ENCODE results near the gene SLC22A1.
"Not testable (repeated sequence)": the region's sequence is repeated elsewhere in the genome, so short reads cannot be mapped to it uniquely, and the experiment has no call there.

The SLC22A1 gene

GRCh38 chr6:160095146-160095845 is 26.3 kb upstream of the SLC22A1 start:
- no peak for DNase-seq

- no peak for DNase-seq
These were observed 20.1 kb upstream of the SLC22A1 start for GRCh38 chr6:160101277-160102205.

- DNase-seq: no peak
These were observed 19.2 kb upstream of the SLC22A1 start for GRCh38 chr6:160102399-160102798.

- no peak for DNase-seq
These were observed 18.4 kb upstream of the SLC22A1 start for GRCh38 chr6:160102956-160103824.

GRCh38 chr6:160103825-160104100 is 17.9 kb upstream of the SLC22A1 start:
- DNase-seq: no peak

GRCh38 chr6:160104821-160105517 is 16.6 kb upstream of the SLC22A1 start:
- DNase-seq: no peak

GRCh38 chr6:160106010-160106409 is 15.6 kb upstream of the SLC22A1 start:
- no peak for DNase-seq

- no peak for DNase-seq
These were observed 14.9 kb upstream of the SLC22A1 start for GRCh38 chr6:160106701-160107100.

- no peak for DNase-seq
These were observed 13.5 kb upstream of the SLC22A1 start for GRCh38 chr6:160108077-160108476.

- no peak for DNase-seq
These were observed 11.0 kb upstream of the SLC22A1 start for GRCh38 chr6:160110586-160111123.

GRCh38 chr6:160111806-160112205 is 9.8 kb upstream of the SLC22A1 start:
- DNase-seq: no peak

- no peak for DNase-seq
These were observed 8.9 kb upstream of the SLC22A1 start for GRCh38 chr6:160112628-160113299.

GRCh38 chr6:160114536-160114935 is 7.1 kb upstream of the SLC22A1 start:
- DNase-seq: not testable (repeated sequence)

GRCh38 chr6:160115421-160115820 is 6.2 kb upstream of the SLC22A1 start:
- DNase-seq: no peak

- DNase-seq: no peak
These were observed 5.2 kb upstream of the SLC22A1 start for GRCh38 chr6:160116411-160116810.

- no peak for DNase-seq
These were observed 4.5 kb upstream of the SLC22A1 start for GRCh38 chr6:160117137-160117536.

GRCh38 chr6:160118620-160119229 is 2.9 kb upstream of the SLC22A1 start:
- DNase-seq: no peak

- no peak for DNase-seq
These were observed 1.5 kb upstream of the SLC22A1 start for GRCh38 chr6:160120087-160120486.

- no peak for DNase-seq
These were observed 366 bp downstream of the SLC22A1 start for GRCh38 chr6:160121981-160122380.

GRCh38 chr6:160122744-160123143 is 1.1 kb downstream of the SLC22A1 start:
- no peak for DNase-seq

- DNase-seq: no peak
These were observed 2.4 kb downstream of the SLC22A1 start for GRCh38 chr6:160124007-160124406.

All from NCI-H748 treated with DMSO at 0.1 percent for 48 hours (cell line).